ENCODE measurements around the gene TNPO2. TPM values are rescaled to one million over a fixed set of nuclear protein-coding genes. Genes with fewer than 3 reads are reported as not detected.
"Not testable (repeated sequence)": the region's sequence is repeated elsewhere in the genome, so short reads cannot be mapped to it uniquely, and the experiment has no call there.

The TNPO2 gene
- total and polyA plus RNA-seq, 2 of the 13 experiments (the other 11 are each of a cell fraction or from before 2014, with no cell fraction given): 31.7 to 61.0 TPM

GRCh38 chr19:12697425-12697824 is 26.3 kb downstream of the TNPO2 start:
- H2AFZ ChIP-seq (ENCODE audit: low read length); BruUV-seq (replicated peaks); intact Hi-C loops (cut with micrococcal nuclease; ENCODE audit: unreplicated experiment); H3K79me2 ChIP-seq (ENCODE audit: insufficient read depth, low read length); ATAC-seq; FAIRE-seq; H4K20me1 ChIP-seq (ENCODE audit: insufficient read depth, low read length); DNase-seq (ENCODE audit: low spot score); H3K9ac ChIP-seq (ENCODE audit: insufficient read depth, low read depth, low read length); H3K27me3 ChIP-seq (ENCODE audit: control insufficient read depth in 1 of 2, insufficient read depth in 2 of 2, low read length in 2 of 2); H3K9me3 ChIP-seq (ENCODE audit: low read length); H3K27ac ChIP-seq (ENCODE audit: extremely low read length, insufficient read depth, low read length); in situ Hi-C loops (cut with HindIII; ENCODE audit: extremely low pct_ligation_motif_present, low pct_unique_long_range_greater_than_20kb): not testable (repeated sequence)
- peak; percentile 57 for TF ChIP-seq AGO2 (optimal IDR thresholded peaks at IDR 0.05; ENCODE audit: low read depth, low read length)
- peaks cover 12 to 23% of the 10 kb centered on the region in 2 experiments; a peak in 4 of 5 replicates for H3K36me3 ChIP-seq (replicated peaks in 1 of 2; ENCODE audit: control insufficient read depth in 1 of 2, insufficient read depth in 2 of 2, low read length in 2 of 2)
- peak overlapping the region; percentile 86 for H3K4me2 ChIP-seq (ENCODE audit: low read depth, low read length)
- peak overlapping the region in 1 of 3 experiments; percentile 92; a peak in 2 of 6 replicates for H3K4me3 ChIP-seq (replicated peaks in 1 of 3; ENCODE audit: insufficient read depth in 1 of 3, low read depth in 2 of 3, low read length in 3 of 3)
- H3K4me1 ChIP-seq (ENCODE audit: insufficient read depth, low read length): peaks cover 16% of the 10 kb centered on the region
- WGBS (ENCODE audit: low lambda C conversion rate): 98% methylated on average over 22 of the region's 22 CpGs
- ChIA-PET POLR2A (interaction anchor here (0.6 to 2.5 kb wide), 6 partner anchors 16 to 527 kb away, joined by 3 to 9 read pairs (median 6); partner anchors contain the start of genes DHPS, TNPO2 and TRIR), CTCF (ENCODE audit: low intra/inter-chr PET ratio, low total read pairs) (interaction anchor here (0.6 kb wide), 1 partner anchor 59 kb away, joined by 3 read pairs; no protein-coding TSS in a partner anchor)

- Histone ChIP-seq H3K4me3 (replicated peaks in 1 of 3; ENCODE audit: insufficient read depth in 1 of 3, low read depth in 2 of 3, low read length in 3 of 3) (peak within 1 kb of the TSS; percentile 79 to 100 (median 92)), H3K4me1 (ENCODE audit: insufficient read depth, low read length) (peaks cover 16% of the 10 kb centered on the region), H3K27me3 (ENCODE audit: control insufficient read depth in 1 of 2, insufficient read depth in 2 of 2, low read length in 2 of 2) (no peaks in the 10 kb centered on the region; a peak in 1 of 5 replicates), H3K9me3 (ENCODE audit: low read length) (no peaks in the 10 kb centered on the region), H3K79me2 (ENCODE audit: insufficient read depth, low read length) (peaks cover 4% of the 10 kb centered on the region), H3K36me3 (replicated peaks in 1 of 2; ENCODE audit: control insufficient read depth in 1 of 2, insufficient read depth in 2 of 2, low read length in 2 of 2) (peaks cover 7 to 15% of the 10 kb centered on the region in 2 experiments; a peak in 4 of 5 replicates), H3K4me2 (ENCODE audit: low read depth, low read length) (peak within 1 kb of the TSS; percentile 86), H3K9ac (ENCODE audit: insufficient read depth, low read depth, low read length) (peak within 1 kb of the TSS; percentile 81), H3K27ac (ENCODE audit: extremely low read length, insufficient read depth, low read length) (peak within 1 kb of the TSS; percentile 76), H4K20me1 (ENCODE audit: insufficient read depth, low read length) (no peaks in the 10 kb centered on the region), H2AFZ (ENCODE audit: low read length) (no peak within 1 kb of the TSS)
- DNase-seq (ENCODE audit: low spot score) (peak; percentile 90), ATAC-seq (peak; percentile 86), FAIRE-seq (peak; percentile 87)
- in situ Hi-C loops (cut with HindIII; ENCODE audit: extremely low pct_ligation_motif_present, low pct_unique_long_range_greater_than_20kb) (no loop called here), intact Hi-C loops (cut with micrococcal nuclease; ENCODE audit: unreplicated experiment) (no loop called here)
- 21% methylated on average over 19 of the region's 59 CpGs for WGBS (ENCODE audit: low lambda C conversion rate)
- BruUV-seq (replicated peaks): TSS peak; percentile 99
- ChIA-PET POLR2A (interaction anchor here (0.6 to 2.5 kb wide), 7 partner anchors 11 to 526 kb away, joined by 3 to 9 read pairs (median 6); partner anchors contain the start of genes DHPS, TNPO2 and TRIR), CTCF (ENCODE audit: low intra/inter-chr PET ratio, low total read pairs) (no interaction called here)
- TF ChIP-seq KMT2A (CRISPR knock-in tag; IDR thresholded peaks at IDR 0.05) (peak; percentile 63; the same call in 1 of the 2 replicates), ARNT (IDR thresholded peaks at IDR 0.05) (no peak), NR2F2 (IDR thresholded peaks at IDR 0.05; ENCODE audit: borderline replicate concordance, low read depth) (no peak), STAT6 (CRISPR knock-in tag; IDR thresholded peaks at IDR 0.05; ENCODE audit: borderline replicate concordance) (peak; percentile 28; the same call in 1 of the 2 replicates), PRMT3 (CRISPR knock-in tag; IDR thresholded peaks at IDR 0.05; ENCODE audit: borderline replicate concordance, low read depth) (no peak), FLYWCH1 (CRISPR knock-in tag; IDR thresholded peaks at IDR 0.05) (no peak), ZNF224 (CRISPR knock-in tag; IDR thresholded peaks at IDR 0.05) (peak; percentile 36; the same call in 1 of the 2 replicates), ZNF614 (CRISPR knock-in tag; IDR thresholded peaks at IDR 0.05; ENCODE audit: borderline replicate concordance) (0 out of 2 replicates have a peak, but pooled peaks have one; percentile 54), HMGA1 (CRISPR knock-in tag; conservative IDR thresholded peaks at IDR 0.05) (no peak), ZIK1 (CRISPR knock-in tag; IDR thresholded peaks at IDR 0.05; ENCODE audit: borderline replicate concordance, low read depth) (peak; percentile 69; the same call in 1 of the 2 replicates), ZFP36L1 (CRISPR knock-in tag; IDR thresholded peaks at IDR 0.05) (no peak), ZNF121 (CRISPR knock-in tag; IDR thresholded peaks at IDR 0.05) (no peak), ZNF264 (CRISPR knock-in tag; IDR thresholded peaks at IDR 0.05) (no peak)
Observed at GRCh38 chr19:12696366-12697335, 27.1 kb downstream of the TNPO2 start, which contains the start of gene FBXW9. TSS of gene FBXW9 (minus strand) at chr19:12696631. CDS start at chr19:12696581, 50 bp downstream.
